ENCODE measurements around the gene QDPR. TPM values are rescaled to one million over a fixed set of nuclear protein-coding genes. Genes with fewer than 3 reads are reported as not detected.

Gene QDPR
- total RNA-seq (10 to 100 TPM; 21.8 to 24.4 TPM), polyA plus RNA-seq (10 to 100 TPM; 35.5 to 46.0 TPM)

DNA sequence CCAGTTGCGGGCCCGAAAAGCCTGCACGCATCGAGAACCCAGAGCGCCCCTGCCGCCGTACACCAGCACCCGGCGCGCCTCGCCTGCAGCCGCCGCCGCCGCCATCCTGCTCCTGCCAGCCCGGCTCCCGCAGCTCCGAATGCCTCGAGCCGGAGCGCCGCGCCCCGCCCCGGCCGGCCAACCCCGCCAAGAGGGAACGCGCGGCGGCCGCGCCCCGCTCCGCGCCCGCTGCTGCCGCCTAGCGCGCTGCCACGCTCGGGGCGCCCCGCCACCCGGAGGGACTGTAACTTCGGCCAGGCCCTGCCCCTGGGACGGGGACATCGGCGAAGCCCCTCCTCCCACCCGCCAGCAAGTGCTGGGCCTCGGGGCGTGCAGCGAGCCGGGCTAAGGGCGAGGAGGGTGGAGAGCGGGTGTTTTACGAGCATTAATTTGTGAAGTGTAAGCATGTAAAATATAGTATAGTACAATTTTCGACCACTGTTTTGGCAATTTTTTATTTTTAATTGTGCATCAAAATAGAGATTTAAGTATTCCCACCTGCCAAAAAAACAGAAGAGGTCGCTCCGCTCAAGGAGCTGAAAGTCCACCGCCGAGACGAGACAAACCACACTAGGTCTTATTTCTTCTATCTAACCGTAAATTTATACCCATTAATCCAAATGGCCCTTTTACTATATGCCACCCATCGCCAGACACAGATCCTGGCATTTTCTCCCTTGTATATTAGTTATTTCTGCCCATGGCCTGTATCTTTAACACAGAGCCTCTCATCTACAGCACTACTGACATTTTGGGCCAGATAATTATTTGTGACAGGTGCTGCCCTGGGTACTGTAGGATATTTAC lies at the start of gene QDPR:
Gene QDPR (minus strand): TSS at position 141 of the 846 bp plus-strand sequence. CDS start 36 bp downstream, at position 105.
- H3K27ac Mint-ChIP-seq, result peak within 1 kb of the TSS; percentile 74 to 96 (median 91)
- H3K36me3 ChIP-seq (ENCODE audit: insufficient read depth, low read length), result no peaks in the 10 kb centered on the region
- no peaks in the 10 kb centered on the region for H3K27me3 ChIP-seq (ENCODE audit: insufficient read depth, low read length)
- H3K27me3 Mint-ChIP-seq, result peaks cover 9% of the 10 kb centered on the region in 2 donors
- H3K36me3 Mint-ChIP-seq, result peaks cover 3 to 18% of the 10 kb centered on the region in 2 donors
- peaks cover 28% of the 10 kb centered on the region for H3K4me1 ChIP-seq (ENCODE audit: insufficient read depth, low read length)
- CTCF ChIA-PET (ENCODE audit: partially characterized antibody), result interaction anchor here (0.8 to 1.3 kb wide), 3 partner anchors 12 to 66 kb away, joined by 3 to 6 read pairs (median 4); no protein-coding TSS in a partner anchor
- H3K27ac ChIP-seq (ENCODE audit: low read depth, low read length), result peak within 1 kb of the TSS; percentile 46
- peak within 1 kb of the TSS; percentile 38 to 75 for H3K4me3 ChIP-seq (ENCODE audit: low read length in 2 of 2)
- no peaks in the 10 kb centered on the region for H3K9me3 ChIP-seq (ENCODE audit: control insufficient read depth in 1 of 2, low read length in 2 of 2)
- peak; percentile 60 to 70 (median 70) for DNase-seq
- H3K9me3 Mint-ChIP-seq, result no peaks in the 10 kb centered on the region
- H3K4me1 Mint-ChIP-seq, result peaks cover 23 to 32% (median 30%) of the 10 kb centered on the region in 4 donors
- POLR2A ChIA-PET (ENCODE audit: partially characterized antibody), result interaction anchor here (1.8 kb wide), 1 partner anchor 102 kb away, joined by 8 read pairs; the partner anchor contains the start of gene MED28
- intact Hi-C loops (cut with micrococcal nuclease), result loop anchor here (1.0 to 5.0 kb wide), 4 partner anchors 65 to 1285 kb away; partner anchors contain the start of genes LAP3, LCORL, MED28 and TAPT1
- peak within 1 kb of the TSS; percentile 96 to 100 (median 98) for H3K4me3 Mint-ChIP-seq

DNA sequence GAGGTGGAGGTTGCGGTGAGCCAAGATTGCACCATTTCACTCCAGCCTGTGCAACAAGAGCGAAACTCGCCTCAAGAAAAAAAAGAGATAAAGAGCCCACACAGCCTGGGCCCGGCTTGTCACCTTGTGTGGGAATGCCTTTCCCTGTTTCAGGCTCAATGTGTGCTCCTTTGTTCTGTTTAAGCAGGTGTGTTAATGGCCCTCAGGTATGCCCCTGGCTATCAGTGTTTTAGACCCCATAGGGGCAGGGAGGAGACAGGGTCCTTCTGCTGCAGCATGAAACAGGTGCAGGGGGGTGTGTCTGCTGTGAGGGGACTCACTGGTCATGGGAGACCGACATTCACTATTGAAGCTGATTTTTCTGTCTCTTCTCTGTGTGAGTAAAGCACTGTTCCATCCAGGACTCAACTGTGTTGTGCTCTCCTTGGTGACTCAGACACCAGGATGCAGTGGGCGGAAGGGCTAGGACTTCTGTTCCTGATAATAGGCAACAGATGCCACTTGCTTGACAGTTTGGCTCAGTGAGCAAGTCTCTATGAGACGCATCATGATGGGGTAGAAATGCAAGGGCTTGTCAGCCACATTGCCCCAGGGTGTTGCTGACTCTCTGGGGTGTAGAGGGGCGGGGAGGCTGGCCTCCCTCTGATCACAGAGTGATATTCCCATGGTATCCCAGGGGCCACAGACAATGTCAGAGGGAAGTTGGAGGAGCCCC lies 49.5 kb upstream of the QDPR start:
- intact Hi-C loops (cut with micrococcal nuclease), result no loop called here
- Histone ChIP-seq H3K27ac (ENCODE audit: low read depth, low read length) (no peak overlapping the region), H3K4me3 (ENCODE audit: low read length in 2 of 2) (no peak overlapping the region), H3K27me3 (ENCODE audit: insufficient read depth, low read length) (no peaks in the 10 kb centered on the region), H3K4me1 (ENCODE audit: insufficient read depth, low read length) (no peaks in the 10 kb centered on the region), H3K9me3 (ENCODE audit: control insufficient read depth in 1 of 2, low read length in 2 of 2) (no peaks in the 10 kb centered on the region), H3K36me3 (ENCODE audit: insufficient read depth, low read length) (no peaks in the 10 kb centered on the region)
- peaks cover 0 to 1% of the 10 kb centered on the region in 2 donors for H3K27me3 Mint-ChIP-seq
- DNase-seq, result no peak
- no peaks in the 10 kb centered on the region for H3K9me3 Mint-ChIP-seq
- H3K36me3 Mint-ChIP-seq, result no peaks in the 10 kb centered on the region
- CTCF ChIA-PET (ENCODE audit: partially characterized antibody), result interaction anchor here (1.2 kb wide), 1 partner anchor 12 kb away, joined by 3 read pairs; no protein-coding TSS in a partner anchor
- no peak overlapping the region for H3K4me3 Mint-ChIP-seq
- H3K27ac Mint-ChIP-seq, result no peak overlapping the region
- H3K4me1 Mint-ChIP-seq, result no peaks in the 10 kb centered on the region
- POLR2A ChIA-PET (ENCODE audit: partially characterized antibody), result no interaction called here

DNA sequence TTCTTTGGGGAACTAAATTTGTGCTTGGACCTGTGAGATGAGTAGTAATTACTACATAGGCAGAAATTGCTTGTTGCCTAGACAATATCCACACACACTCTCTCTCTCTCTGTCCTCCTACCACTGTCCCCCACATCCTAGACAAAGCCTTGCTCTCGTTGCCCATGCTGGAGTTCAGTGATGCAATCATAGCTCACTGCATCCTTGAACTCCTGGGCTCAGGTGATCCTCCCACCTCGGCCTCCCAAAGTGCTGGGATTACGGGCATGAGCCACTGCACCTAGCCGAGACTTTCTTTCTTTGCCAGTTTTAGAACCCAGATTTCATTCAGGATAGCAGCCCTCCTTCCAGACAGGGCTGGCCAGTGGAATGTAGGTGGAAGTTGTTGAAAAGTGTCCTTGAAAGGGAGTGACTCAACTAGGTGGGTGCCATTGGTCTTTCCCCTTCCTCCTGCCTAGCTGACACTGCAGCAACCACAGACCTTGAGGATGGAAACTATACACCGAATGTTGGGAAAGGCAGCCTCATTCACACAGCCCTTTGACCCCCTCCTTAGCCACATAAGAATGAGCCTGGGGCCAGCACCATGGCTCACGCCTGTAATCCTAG lies 48.3 kb upstream of the QDPR start:
- H3K9me3 ChIP-seq (ENCODE audit: control insufficient read depth in 1 of 2, low read length in 2 of 2), result no peaks in the 10 kb centered on the region
- no peak overlapping the region for H3K27ac Mint-ChIP-seq
- peaks cover 0 to 4% of the 10 kb centered on the region in 2 donors for H3K27me3 Mint-ChIP-seq
- no peaks in the 10 kb centered on the region for H3K4me1 ChIP-seq (ENCODE audit: insufficient read depth, low read length)
- H3K4me3 Mint-ChIP-seq, result no peak overlapping the region
- H3K36me3 Mint-ChIP-seq, result no peaks in the 10 kb centered on the region
- ChIA-PET CTCF (ENCODE audit: partially characterized antibody) (interaction anchor here (1.2 kb wide), 1 partner anchor 13 kb away, joined by 3 read pairs; no protein-coding TSS in a partner anchor), POLR2A (ENCODE audit: partially characterized antibody) (no interaction called here)
- DNase-seq, result no peak
- no peak overlapping the region for H3K27ac ChIP-seq (ENCODE audit: low read depth, low read length)
- H3K4me1 Mint-ChIP-seq, result no peaks in the 10 kb centered on the region
- H3K4me3 ChIP-seq (ENCODE audit: low read length in 2 of 2), result no peak overlapping the region
- H3K27me3 ChIP-seq (ENCODE audit: insufficient read depth, low read length), result no peaks in the 10 kb centered on the region
- H3K9me3 Mint-ChIP-seq, result no peaks in the 10 kb centered on the region
- no peaks in the 10 kb centered on the region for H3K36me3 ChIP-seq (ENCODE audit: insufficient read depth, low read length)
- intact Hi-C loops (cut with micrococcal nuclease), result no loop called here

DNA sequence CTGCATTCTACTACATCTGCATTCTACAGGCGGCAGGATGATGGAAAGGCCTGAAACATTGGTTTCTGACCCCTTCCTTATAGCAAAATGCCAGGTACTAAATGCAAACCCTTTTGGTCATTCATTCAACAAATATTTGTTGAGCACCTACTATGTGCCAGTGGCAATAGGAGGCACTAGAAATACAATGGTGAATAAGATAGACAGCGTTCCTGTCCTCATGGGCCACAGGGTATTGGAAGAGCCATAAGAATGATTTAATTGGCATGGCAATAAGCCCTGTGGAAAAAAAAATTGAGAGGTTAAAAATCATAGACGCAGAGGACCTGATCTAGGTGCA lies 47.8 kb upstream of the QDPR start:
- POLR2A ChIA-PET (ENCODE audit: partially characterized antibody), result no interaction called here
- Histone ChIP-seq H3K36me3 (ENCODE audit: insufficient read depth, low read length) (no peaks in the 10 kb centered on the region), H3K4me3 (ENCODE audit: low read length in 2 of 2) (no peak overlapping the region), H3K4me1 (ENCODE audit: insufficient read depth, low read length) (no peaks in the 10 kb centered on the region), H3K9me3 (ENCODE audit: control insufficient read depth in 1 of 2, low read length in 2 of 2) (no peaks in the 10 kb centered on the region), H3K27me3 (ENCODE audit: insufficient read depth, low read length) (no peaks in the 10 kb centered on the region), H3K27ac (ENCODE audit: low read depth, low read length) (no peak overlapping the region)
- Mint-ChIP-seq H3K4me3 (no peak overlapping the region), H3K4me1 (peaks cover 0 to under 1% (median 0%) of the 10 kb centered on the region in 4 donors), H3K36me3 (no peaks in the 10 kb centered on the region), H3K9me3 (no peaks in the 10 kb centered on the region), H3K27ac (no peak overlapping the region), H3K27me3 (peaks cover 2 to 9% of the 10 kb centered on the region in 2 donors)
- CTCF ChIA-PET (ENCODE audit: partially characterized antibody), result interaction anchor here (2.2 kb wide), 1 partner anchor 11 kb away, joined by 8 read pairs; no protein-coding TSS in a partner anchor
- intact Hi-C loops (cut with micrococcal nuclease), result no loop called here
- no peak for DNase-seq

DNA sequence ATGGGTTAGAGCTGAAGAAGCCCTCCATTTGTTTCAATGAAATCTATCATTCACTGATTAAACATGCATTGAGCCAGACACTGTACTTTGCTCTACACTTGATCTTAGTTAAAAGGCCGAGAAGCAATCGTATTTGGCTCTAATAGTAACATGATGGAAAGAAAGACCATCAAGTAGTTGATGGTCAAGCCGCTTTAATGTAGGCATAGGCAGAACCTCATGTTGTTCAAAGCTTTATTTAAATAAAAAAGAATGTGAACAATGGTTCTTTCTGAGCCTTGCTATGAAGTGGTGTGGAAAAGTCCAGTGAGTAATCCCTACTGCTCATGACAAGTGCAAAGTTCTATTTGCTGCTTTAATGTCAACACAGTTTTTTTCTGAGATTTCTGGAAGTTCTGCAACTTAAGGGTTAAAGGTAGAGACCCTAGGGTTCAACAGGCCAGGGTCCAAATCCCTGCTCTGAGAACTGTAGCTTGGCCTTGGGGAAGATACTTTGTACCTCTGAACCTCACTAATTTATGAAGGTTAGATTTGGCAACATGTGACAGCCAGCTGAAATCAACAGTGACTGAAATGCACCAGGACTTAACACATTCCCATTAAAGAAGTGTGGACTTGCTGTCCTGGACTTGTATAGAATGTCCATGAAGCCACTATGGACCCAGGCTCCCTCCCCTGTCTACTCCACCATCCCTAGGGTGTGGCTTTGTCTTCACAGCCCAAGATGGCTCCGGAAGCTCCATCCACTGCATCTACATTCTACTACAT lies 47.2 kb upstream of the QDPR start:
- POLR2A ChIA-PET (ENCODE audit: partially characterized antibody), result no interaction called here
- H3K4me3 Mint-ChIP-seq, result no peak overlapping the region

GRCh38 chr4:17557880-17558279 lies 46.0 kb upstream of the QDPR start:
- peaks cover 0 to 1% (median 0%) of the 10 kb centered on the region in 4 donors for H3K4me1 Mint-ChIP-seq
- no peak for DNase-seq
- H3K9me3 Mint-ChIP-seq, result no peaks in the 10 kb centered on the region
- Histone ChIP-seq H3K27me3 (ENCODE audit: insufficient read depth, low read length) (no peaks in the 10 kb centered on the region), H3K4me3 (ENCODE audit: low read length in 2 of 2) (no peak overlapping the region), H3K4me1 (ENCODE audit: insufficient read depth, low read length) (no peaks in the 10 kb centered on the region), H3K36me3 (ENCODE audit: insufficient read depth, low read length) (no peaks in the 10 kb centered on the region), H3K27ac (ENCODE audit: low read depth, low read length) (no peak overlapping the region), H3K9me3 (ENCODE audit: control insufficient read depth in 1 of 2, low read length in 2 of 2) (no peaks in the 10 kb centered on the region)
- H3K36me3 Mint-ChIP-seq, result no peaks in the 10 kb centered on the region
- no peak overlapping the region for H3K27ac Mint-ChIP-seq
- intact Hi-C loops (cut with micrococcal nuclease), result no loop called here
- H3K27me3 Mint-ChIP-seq, result peaks cover 2 to 13% of the 10 kb centered on the region in 2 donors
- H3K4me3 Mint-ChIP-seq, result no peak overlapping the region
- ChIA-PET POLR2A (ENCODE audit: partially characterized antibody) (no interaction called here), CTCF (ENCODE audit: partially characterized antibody) (interaction anchor here (1.2 to 2.2 kb wide), 2 partner anchors 9 to 251 kb away, joined by 4 to 8 read pairs; no protein-coding TSS in a partner anchor)

More for the DNA sequence above, 47.2 kb upstream of the QDPR start:
- H3K9me3 Mint-ChIP-seq, result no peaks in the 10 kb centered on the region
- Histone ChIP-seq H3K27ac (ENCODE audit: low read depth, low read length) (no peak overlapping the region), H3K36me3 (ENCODE audit: insufficient read depth, low read length) (no peaks in the 10 kb centered on the region), H3K27me3 (ENCODE audit: insufficient read depth, low read length) (no peaks in the 10 kb centered on the region), H3K4me1 (ENCODE audit: insufficient read depth, low read length) (no peaks in the 10 kb centered on the region), H3K4me3 (ENCODE audit: low read length in 2 of 2) (no peak overlapping the region), H3K9me3 (ENCODE audit: control insufficient read depth in 1 of 2, low read length in 2 of 2) (no peaks in the 10 kb centered on the region)
- no peaks in the 10 kb centered on the region for H3K36me3 Mint-ChIP-seq
- no peak overlapping the region for H3K27ac Mint-ChIP-seq
- intact Hi-C loops (cut with micrococcal nuclease), result no loop called here
- peaks cover 0 to 1% (median 0%) of the 10 kb centered on the region in 4 donors for H3K4me1 Mint-ChIP-seq
- no peak for DNase-seq
- peaks cover 2 to 10% of the 10 kb centered on the region in 2 donors for H3K27me3 Mint-ChIP-seq
- CTCF ChIA-PET (ENCODE audit: partially characterized antibody), result interaction anchor here (1.2 to 2.2 kb wide), 2 partner anchors 10 to 250 kb away, joined by 4 to 8 read pairs; no protein-coding TSS in a partner anchor
